ENCODE data around the gene ATP1A2.

Gene ATP1A2

GRCh38 chr1:160129966-160130365 is 14.4 kb downstream of the ATP1A2 start (continued):
- TF ChIP-seq ZSCAN5A (tag by site-specific recombination; IDR thresholded peaks at IDR 0.05) (no peak), ZNF354C (tag by site-specific recombination; IDR thresholded peaks at IDR 0.05; ENCODE audit: borderline replicate concordance, low read depth) (no peak), GLI4 (tag by site-specific recombination; IDR thresholded peaks at IDR 0.05) (no peak), ZFP37 (tag by site-specific recombination; IDR thresholded peaks at IDR 0.05) (no peak), KLF9 (tag by site-specific recombination; IDR thresholded peaks at IDR 0.05; ENCODE audit: low read depth) (no peak), ZNF449 (tag by site-specific recombination; IDR thresholded peaks at IDR 0.05) (no peak), GLI2 (tag by site-specific recombination; IDR thresholded peaks at IDR 0.05; ENCODE audit: borderline replicate concordance, low read depth) (no peak), ZNF302 (tag by site-specific recombination; IDR thresholded peaks at IDR 0.05; ENCODE audit: low read depth) (no peak), ZNF488 (tag by site-specific recombination; IDR thresholded peaks at IDR 0.05) (no peak), ZNF639 (tag by site-specific recombination; IDR thresholded peaks at IDR 0.05) (no peak), ZNF792 (tag by site-specific recombination; IDR thresholded peaks at IDR 0.05) (no peak)

GRCh38 chr1:160130486-160130885 is 14.9 kb downstream of the ATP1A2 start:
- TF ChIP-seq ZNF571 (tag by site-specific recombination; IDR thresholded peaks at IDR 0.05) (no peak), ZNF701 (tag by site-specific recombination; IDR thresholded peaks at IDR 0.05) (no peak), PATZ1 (tag by site-specific recombination; IDR thresholded peaks at IDR 0.05) (no peak), ZSCAN16 (tag by site-specific recombination; IDR thresholded peaks at IDR 0.05) (no peak), ZNF639 (tag by site-specific recombination; IDR thresholded peaks at IDR 0.05) (no peak), SP3 (tag by site-specific recombination; IDR thresholded peaks at IDR 0.05) (no peak), ZNF121 (tag by site-specific recombination; IDR thresholded peaks at IDR 0.05) (no peak), ZNF280C (tag by site-specific recombination; IDR thresholded peaks at IDR 0.05) (no peak), SP2 (tag by site-specific recombination; IDR thresholded peaks at IDR 0.05) (no peak), ZNF600 (tag by site-specific recombination; IDR thresholded peaks at IDR 0.05) (no peak), ZNF214 (tag by site-specific recombination; IDR thresholded peaks at IDR 0.05; ENCODE audit: borderline replicate concordance) (no peak), ZNF510 (tag by site-specific recombination; IDR thresholded peaks at IDR 0.05; ENCODE audit: insufficient replicate concordance) (no peak)
- H3K36me3 ChIP-seq (ENCODE audit: control insufficient read depth in 2 of 2, insufficient read depth in 1 of 2, low read length in 2 of 2) = no peaks in the 10 kb centered on the region
- no peak overlapping the region for H3K27ac ChIP-seq (ENCODE audit: extremely low read depth, low read depth, low read length)
- CTCF ChIA-PET = no interaction called here
- no peaks in the 10 kb centered on the region for H3K9me3 ChIP-seq (ENCODE audit: control insufficient read depth, insufficient read depth, low read depth, low read length)
- no peaks in the 10 kb centered on the region for H3K4me1 ChIP-seq (ENCODE audit: control insufficient read depth, insufficient read depth, low read length)
- no peak overlapping the region for H3K4me3 ChIP-seq (ENCODE audit: low read depth, low read length)
- POLR2A ChIA-PET = no interaction called here

Data from HEK293 (cell line).